ENCODE measurements around the gene HACD2.

HACD2 gene

DNA sequence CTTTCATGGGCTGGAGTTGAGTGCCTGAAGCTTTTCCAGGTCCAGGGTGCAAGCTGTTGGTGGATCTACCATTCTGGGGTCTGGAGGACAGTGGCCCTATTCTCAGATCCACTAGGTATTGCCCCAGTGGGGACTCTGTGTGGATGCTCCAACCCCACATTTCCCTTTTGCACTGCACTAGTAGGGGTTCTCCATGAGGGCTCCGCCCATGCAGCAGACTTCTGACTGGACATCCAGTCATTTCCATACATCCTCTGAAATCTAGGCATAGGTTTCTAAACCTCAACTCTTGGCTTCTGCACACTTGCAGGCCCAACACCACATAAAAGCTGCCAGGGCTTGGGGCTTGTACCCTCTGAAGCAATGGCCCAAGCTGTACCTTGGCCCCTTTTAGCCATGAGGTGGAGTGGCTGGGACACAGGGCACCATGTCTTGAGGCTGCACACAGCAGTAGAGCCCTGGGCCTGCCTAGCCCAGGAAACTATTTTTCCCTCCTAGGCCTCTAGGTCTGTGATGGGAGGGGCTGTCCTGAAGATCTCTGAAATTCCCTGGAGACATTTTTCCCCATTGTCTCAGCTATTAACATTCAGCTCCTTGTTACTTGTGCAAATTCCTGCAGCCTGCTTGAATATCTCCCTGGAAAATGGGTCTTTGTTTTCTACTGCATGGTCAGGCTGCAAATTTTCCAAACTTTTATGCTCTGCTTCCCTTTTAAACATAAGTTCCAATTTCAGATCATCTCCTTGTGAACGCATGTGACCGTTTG, 6.0 kb upstream of the HACD2 start:
- TF ChIP-seq, protein P1, sequence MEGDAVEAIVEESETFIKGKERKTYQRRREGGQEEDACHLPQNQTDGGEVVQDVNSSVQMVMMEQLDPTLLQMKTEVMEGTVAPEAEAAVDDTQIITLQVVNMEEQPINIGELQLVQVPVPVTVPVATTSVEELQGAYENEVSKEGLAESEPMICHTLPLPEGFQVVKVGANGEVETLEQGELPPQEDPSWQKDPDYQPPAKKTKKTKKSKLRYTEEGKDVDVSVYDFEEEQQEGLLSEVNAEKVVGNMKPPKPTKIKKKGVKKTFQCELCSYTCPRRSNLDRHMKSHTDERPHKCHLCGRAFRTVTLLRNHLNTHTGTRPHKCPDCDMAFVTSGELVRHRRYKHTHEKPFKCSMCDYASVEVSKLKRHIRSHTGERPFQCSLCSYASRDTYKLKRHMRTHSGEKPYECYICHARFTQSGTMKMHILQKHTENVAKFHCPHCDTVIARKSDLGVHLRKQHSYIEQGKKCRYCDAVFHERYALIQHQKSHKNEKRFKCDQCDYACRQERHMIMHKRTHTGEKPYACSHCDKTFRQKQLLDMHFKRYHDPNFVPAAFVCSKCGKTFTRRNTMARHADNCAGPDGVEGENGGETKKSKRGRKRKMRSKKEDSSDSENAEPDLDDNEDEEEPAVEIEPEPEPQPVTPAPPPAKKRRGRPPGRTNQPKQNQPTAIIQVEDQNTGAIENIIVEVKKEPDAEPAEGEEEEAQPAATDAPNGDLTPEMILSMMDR (IDR thresholded peaks at IDR 0.05; ENCODE audit: control insufficient read depth, insufficient read depth, low read depth, low read length, missing control alignments): no peak
- no peak overlapping the region for H3K4me3 ChIP-seq (ENCODE audit: control insufficient read depth, low read depth, low read length)
- DNase-seq (ENCODE audit: low read depth): no peak

DNA sequence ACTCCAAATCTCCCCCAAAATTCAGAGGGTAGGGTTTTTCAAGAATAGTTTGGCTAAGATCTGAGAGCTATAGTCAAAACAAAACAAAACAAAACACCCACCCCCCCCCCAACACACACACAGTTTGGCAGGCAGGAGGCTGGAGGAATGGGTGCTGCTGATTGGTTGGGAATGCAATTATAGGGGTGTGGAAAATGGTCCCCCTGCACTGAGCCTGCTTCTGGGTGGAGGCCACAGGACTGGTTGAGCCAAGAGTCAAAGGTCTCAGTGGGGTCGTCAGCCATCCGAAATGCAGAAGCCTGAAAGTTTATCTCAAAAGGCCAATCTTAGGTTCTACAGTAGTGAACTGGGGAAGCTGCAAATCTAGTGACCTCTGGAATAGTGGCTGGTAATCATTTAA, 2.5 kb upstream of the HACD2 start:
- H3K4me3 ChIP-seq (ENCODE audit: control insufficient read depth, low read depth, low read length): no peak overlapping the region; the same call in 1 of the 2 replicates
- DNase-seq (ENCODE audit: low read depth): no peak
- TF ChIP-seq, protein P1 (IDR thresholded peaks at IDR 0.05; ENCODE audit: control insufficient read depth, insufficient read depth, low read depth, low read length, missing control alignments): no peak

DNA sequence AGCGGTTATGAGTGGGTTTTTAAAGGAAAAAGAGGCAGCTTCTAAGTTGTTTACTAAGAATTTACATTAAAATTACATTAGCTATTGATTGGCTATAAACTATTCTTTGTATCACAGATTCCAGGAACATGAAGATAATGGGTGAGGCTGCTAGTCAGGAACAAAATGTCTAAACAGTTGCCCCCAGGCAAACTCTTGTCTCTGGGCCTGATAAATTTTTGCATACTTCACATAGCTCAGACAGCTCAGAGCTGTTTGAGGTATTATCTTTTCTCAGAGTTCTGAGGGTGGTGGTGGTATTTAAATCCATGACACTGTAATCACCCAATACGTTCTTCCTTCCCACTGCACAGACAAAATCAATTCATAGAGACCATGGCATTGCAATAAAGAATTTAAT, 2.1 kb upstream of the HACD2 start:
- DNase-seq (ENCODE audit: low read depth): no peak
- no peak overlapping the region for H3K4me3 ChIP-seq (ENCODE audit: control insufficient read depth, low read depth, low read length)
- TF ChIP-seq, protein P1 (IDR thresholded peaks at IDR 0.05; ENCODE audit: control insufficient read depth, insufficient read depth, low read depth, low read length, missing control alignments): no peak

DNA sequence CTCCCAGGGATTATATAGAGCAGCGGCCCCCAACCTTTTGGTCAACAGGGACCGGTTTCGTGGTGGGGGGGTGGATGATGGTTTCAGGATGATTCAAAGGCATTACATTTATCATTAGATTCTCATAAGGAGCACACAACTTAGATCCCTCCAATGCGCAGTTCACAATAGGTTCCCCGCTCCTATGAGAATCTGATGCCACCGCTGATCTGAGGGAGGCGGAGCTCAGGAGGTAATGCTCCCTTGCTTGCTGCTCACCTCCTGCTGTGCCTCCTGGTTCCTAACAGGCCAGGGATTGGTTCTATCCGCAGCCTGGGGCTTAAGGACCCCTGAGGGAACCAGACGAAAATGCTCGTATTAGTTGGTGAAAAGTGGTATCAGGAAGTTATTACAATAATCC, 1.3 kb upstream of the HACD2 start:
- TF ChIP-seq, protein P1 (IDR thresholded peaks at IDR 0.05; ENCODE audit: control insufficient read depth, insufficient read depth, low read depth, low read length, missing control alignments): no peak
- H3K4me3 ChIP-seq (ENCODE audit: control insufficient read depth, low read depth, low read length): peak overlapping the region; percentile 56
- no peak for DNase-seq (ENCODE audit: low read depth)

DNA sequence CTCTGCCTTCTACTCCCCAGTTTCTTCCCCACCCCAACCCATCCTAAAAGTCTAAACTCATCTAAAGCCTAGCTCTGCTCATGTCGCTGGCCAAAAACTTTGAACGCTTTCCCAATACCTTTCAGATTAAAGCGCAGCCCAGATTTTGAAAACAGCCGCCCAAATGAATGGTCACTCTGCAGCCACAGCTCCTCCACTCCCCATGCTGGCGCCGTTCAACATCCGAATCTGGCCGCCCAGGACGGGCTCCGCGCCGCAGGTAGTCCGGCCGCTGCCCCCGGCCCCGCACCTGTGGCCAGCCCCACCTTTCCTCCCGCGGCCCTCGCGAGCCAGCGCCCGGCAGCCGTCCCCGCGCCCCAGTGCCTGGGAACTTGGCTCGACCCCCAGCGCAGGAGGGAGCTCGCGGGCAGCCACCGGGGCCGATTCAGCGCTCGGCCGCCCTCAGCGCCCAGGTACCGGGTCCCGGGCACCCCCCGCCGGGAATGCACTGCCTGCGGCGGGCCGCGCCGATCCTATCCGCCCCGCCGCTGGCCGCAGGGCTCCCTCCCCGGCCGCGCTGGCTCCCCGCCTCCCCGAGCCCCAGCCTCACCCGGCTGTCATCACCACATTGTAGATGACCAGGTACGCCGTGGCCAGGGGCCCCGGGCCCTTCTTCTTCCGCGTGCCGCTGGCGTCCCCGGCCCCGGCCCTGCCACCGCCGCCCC, 417 bp downstream of the HACD2 start:
- peak overlapping the region; percentile 57 for H3K4me3 ChIP-seq (ENCODE audit: control insufficient read depth, low read depth, low read length)
- TF ChIP-seq, protein P1 (IDR thresholded peaks at IDR 0.05; ENCODE audit: control insufficient read depth, insufficient read depth, low read depth, low read length, missing control alignments): no peak
- no peak for DNase-seq (ENCODE audit: low read depth)

DNA sequence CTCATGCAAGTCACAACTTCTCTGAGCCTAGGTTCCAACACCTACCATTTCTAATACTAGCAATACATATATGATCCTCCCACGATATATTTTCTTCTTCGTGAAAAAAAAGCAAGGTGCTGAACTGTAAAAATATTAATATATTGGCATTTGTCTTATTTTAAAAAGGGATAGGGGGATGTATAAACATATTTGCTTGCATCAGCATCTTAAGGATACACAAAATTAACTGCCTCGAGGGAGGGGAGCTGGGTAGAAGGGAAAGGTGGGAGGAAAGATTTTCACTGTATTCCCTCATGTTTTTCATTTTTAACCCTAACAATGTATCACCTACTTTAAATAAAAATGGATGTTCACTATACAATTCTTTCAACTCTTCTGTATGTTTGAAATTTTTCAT, 1.3 kb downstream of the HACD2 start:
- H3K4me3 ChIP-seq (ENCODE audit: control insufficient read depth, low read depth, low read length): no peak overlapping the region
- TF ChIP-seq, protein P1 (IDR thresholded peaks at IDR 0.05; ENCODE audit: control insufficient read depth, insufficient read depth, low read depth, low read length, missing control alignments): no peak
- DNase-seq (ENCODE audit: low read depth): no peak
